ENCODE measurements around the gene ZNF518B.

The ZNF518B gene

GRCh38 chr4:10461850-10462400 lies 4.7 kb upstream of the ZNF518B start:
- Histone ChIP-seq H3K27ac (replicated peaks; ENCODE audit: low read length) (no peak overlapping the region), H2AFZ (ENCODE audit: low read length) (peak overlapping the region; percentile 88), H3K4me2 (ENCODE audit: insufficient read depth, low read length, poor library complexity, severe bottlenecking) (peak overlapping the region; percentile 79), H2BK12ac (ENCODE audit: low read length) (peak overlapping the region; percentile 94), H4K91ac (ENCODE audit: low read depth, low read length, poor library complexity) (no peak overlapping the region), H2BK5ac (ENCODE audit: low read length) (no peak overlapping the region), H3K9ac (ENCODE audit: low read depth, low read length, poor library complexity) (no peak overlapping the region), H2AK5ac (ENCODE audit: low read depth, low read length) (peak overlapping the region; percentile 66), H2BK120ac (ENCODE audit: low read depth, low read length) (no peak overlapping the region), H3K23ac (ENCODE audit: low read depth, low read length, poor library complexity) (peak overlapping the region; percentile 90), H3K79me1 (ENCODE audit: low read depth, low read length) (peaks cover under 1% of the 10 kb centered on the region), H3K14ac (ENCODE audit: low read length) (no peak overlapping the region), H2BK15ac (ENCODE audit: low read length) (peak overlapping the region; percentile 35), H3K4me3 (ENCODE audit: low read length in 2 of 2) (peak overlapping the region in 1 of 2 donors; percentile 68), H3K4me1 (ENCODE audit: control insufficient read depth in 2 of 2, insufficient read depth in 1 of 2, low read depth in 1 of 2, low read length in 2 of 2) (peaks cover 0 to 12% of the 10 kb centered on the region in 2 donors), H4K8ac (ENCODE audit: low read depth, low read length) (no peak overlapping the region), H3K9me3 (replicated peaks in 1 of 2; ENCODE audit: control insufficient read depth in 2 of 2, insufficient read depth in 1 of 2, low read depth in 1 of 2, low read length in 2 of 2) (peaks cover 9 to 26% of the 10 kb centered on the region in 2 donors), H3K27me3 (ENCODE audit: control insufficient read depth in 3 of 3, insufficient read depth in 3 of 3, low read depth in 1 of 3, low read length in 3 of 3) (peaks cover 9 to 40% (median 31%) of the 10 kb centered on the region in 3 experiments), H3K4ac (ENCODE audit: low read length) (no peak overlapping the region), H3K36me3 (replicated peaks in 1 of 2; ENCODE audit: control insufficient read depth in 2 of 2, insufficient read depth in 2 of 2, low read length in 2 of 2) (no peaks in the 10 kb centered on the region), H3K18ac (ENCODE audit: low read length) (peak overlapping the region; percentile 78)
- no peak for DNase-seq (ENCODE audit: low spot score)
- no CpG with 5 or more reads among the region's 27 CpGs for WGBS, 2 donors (ENCODE audit: extremely low coverage in 2 of 2, insufficient read length in 2 of 2, insufficient replicate concordance in 1 of 2)

- Histone ChIP-seq H3K18ac (ENCODE audit: low read length) (peak overlapping the region; percentile 95), H3K36me3 (replicated peaks in 1 of 2; ENCODE audit: control insufficient read depth in 2 of 2, insufficient read depth in 2 of 2, low read length in 2 of 2) (no peaks in the 10 kb centered on the region), H4K91ac (ENCODE audit: low read depth, low read length, poor library complexity) (no peak overlapping the region), H3K4me3 (ENCODE audit: low read length in 2 of 2) (peak overlapping the region; percentile 29 to 74), H3K14ac (ENCODE audit: low read length) (peak overlapping the region; percentile 92), H3K4ac (ENCODE audit: low read length) (no peak overlapping the region), H3K4me2 (ENCODE audit: insufficient read depth, low read length, poor library complexity, severe bottlenecking) (peak overlapping the region; percentile 79), H2BK120ac (ENCODE audit: low read depth, low read length) (no peak overlapping the region), H3K9me3 (replicated peaks in 1 of 2; ENCODE audit: control insufficient read depth in 2 of 2, insufficient read depth in 1 of 2, low read depth in 1 of 2, low read length in 2 of 2) (peaks cover 10 to 27% of the 10 kb centered on the region in 2 donors), H2BK15ac (ENCODE audit: low read length) (peak overlapping the region; percentile 35), H3K27ac (replicated peaks; ENCODE audit: low read length) (no peak overlapping the region), H3K9ac (ENCODE audit: low read depth, low read length, poor library complexity) (peak overlapping the region; percentile 79), H3K79me1 (ENCODE audit: low read depth, low read length) (peaks cover 7% of the 10 kb centered on the region), H3K4me1 (ENCODE audit: control insufficient read depth in 2 of 2, insufficient read depth in 1 of 2, low read depth in 1 of 2, low read length in 2 of 2) (peaks cover 0 to 14% of the 10 kb centered on the region in 2 donors), H3K23ac (ENCODE audit: low read depth, low read length, poor library complexity) (peak overlapping the region; percentile 90), H3K27me3 (ENCODE audit: control insufficient read depth in 3 of 3, insufficient read depth in 3 of 3, low read depth in 1 of 3, low read length in 3 of 3) (peaks cover 9 to 40% (median 31%) of the 10 kb centered on the region in 3 experiments), H2BK12ac (ENCODE audit: low read length) (peak overlapping the region; percentile 94), H2AFZ (ENCODE audit: low read length) (peak overlapping the region; percentile 88), H4K8ac (ENCODE audit: low read depth, low read length) (peak overlapping the region; percentile 53), H2AK5ac (ENCODE audit: low read depth, low read length) (peak overlapping the region; percentile 66), H2BK5ac (ENCODE audit: low read length) (no peak overlapping the region)
- no CpG with 5 or more reads among the region's 72 CpGs for WGBS, 2 donors (ENCODE audit: extremely low coverage in 2 of 2, insufficient read length in 2 of 2, insufficient replicate concordance in 1 of 2)
- peak; percentile 65 for DNase-seq (ENCODE audit: low spot score)
These were observed 4.0 kb upstream of the ZNF518B start for GRCh38 chr4:10461091-10461849.

GRCh38 chr4:10460313-10461047 lies 3.3 kb upstream of the ZNF518B start:
- H4K91ac ChIP-seq (ENCODE audit: low read depth, low read length, poor library complexity): no peak overlapping the region
- peaks cover 0 to 15% of the 10 kb centered on the region in 2 donors for H3K4me1 ChIP-seq (ENCODE audit: control insufficient read depth in 2 of 2, insufficient read depth in 1 of 2, low read depth in 1 of 2, low read length in 2 of 2)
- no CpG with 5 or more reads among the region's 11 CpGs for WGBS, 2 donors (ENCODE audit: extremely low coverage in 2 of 2, insufficient read length in 2 of 2, insufficient replicate concordance in 1 of 2)
- no peak for DNase-seq (ENCODE audit: low spot score)
- no peak overlapping the region for H3K18ac ChIP-seq (ENCODE audit: low read length)
- H2BK5ac ChIP-seq (ENCODE audit: low read length): no peak overlapping the region
- H3K9ac ChIP-seq (ENCODE audit: low read depth, low read length, poor library complexity): no peak overlapping the region
- no peak overlapping the region for H2AK5ac ChIP-seq (ENCODE audit: low read depth, low read length)
- H4K8ac ChIP-seq (ENCODE audit: low read depth, low read length): no peak overlapping the region
- no peaks in the 10 kb centered on the region for H3K36me3 ChIP-seq (replicated peaks in 1 of 2; ENCODE audit: control insufficient read depth in 2 of 2, insufficient read depth in 2 of 2, low read length in 2 of 2)
- H3K4ac ChIP-seq (ENCODE audit: low read length): no peak overlapping the region
- no peak overlapping the region for H3K14ac ChIP-seq (ENCODE audit: low read length)
- no peak overlapping the region for H2BK12ac ChIP-seq (ENCODE audit: low read length)
- H3K9me3 ChIP-seq (replicated peaks in 1 of 2; ENCODE audit: control insufficient read depth in 2 of 2, insufficient read depth in 1 of 2, low read depth in 1 of 2, low read length in 2 of 2): peaks cover 18 to 28% of the 10 kb centered on the region in 2 donors
- H2AFZ ChIP-seq (ENCODE audit: low read length): peak overlapping the region; percentile 88
- no peak overlapping the region for H3K23ac ChIP-seq (ENCODE audit: low read depth, low read length, poor library complexity)
- H3K27me3 ChIP-seq (ENCODE audit: control insufficient read depth in 3 of 3, insufficient read depth in 3 of 3, low read depth in 1 of 3, low read length in 3 of 3): peaks cover 9 to 40% (median 31%) of the 10 kb centered on the region in 3 experiments
- H3K27ac ChIP-seq (replicated peaks; ENCODE audit: low read length): no peak overlapping the region
- no peak overlapping the region for H2BK120ac ChIP-seq (ENCODE audit: low read depth, low read length)
- H2BK15ac ChIP-seq (ENCODE audit: low read length): no peak overlapping the region
- H3K79me1 ChIP-seq (ENCODE audit: low read depth, low read length): peaks cover 8% of the 10 kb centered on the region
- no peak overlapping the region for H3K4me3 ChIP-seq (ENCODE audit: low read length in 2 of 2)
- H3K4me2 ChIP-seq (ENCODE audit: insufficient read depth, low read length, poor library complexity, severe bottlenecking): peak overlapping the region; percentile 61

Measured in neuronal stem cell (in vitro differentiated cells).